ENCODE data around the gene CDK5RAP3. TPM values are rescaled to one million over a fixed set of nuclear protein-coding genes. Genes with fewer than 3 reads are reported as not detected.

CDK5RAP3 gene
- total and polyA plus RNA-seq, 2 of the 13 experiments (the other 11 are each of a cell fraction or from before 2014, with no cell fraction given), result 128 to 154 TPM

- TF ChIP-seq ZNF646 (CRISPR knock-in tag; IDR thresholded peaks at IDR 0.05), result no peak
- peak; percentile 93 for TF ChIP-seq AHR (CRISPR knock-in tag; IDR thresholded peaks at IDR 0.05)
- no peak for TF ChIP-seq ZNF672 (CRISPR knock-in tag; IDR thresholded peaks at IDR 0.05)
- peak; percentile 75 for TF ChIP-seq RBM22 (optimal IDR thresholded peaks at IDR 0.05; ENCODE audit: low read length)
- peak; percentile 75 for TF ChIP-seq E2F1 (CRISPR knock-in tag; IDR thresholded peaks at IDR 0.05)
- TF ChIP-seq STAT6 (CRISPR knock-in tag; IDR thresholded peaks at IDR 0.05; ENCODE audit: borderline replicate concordance), result peak; percentile 94; the same call in 1 of the 2 replicates
- peak; percentile 68 for TF ChIP-seq THAP8 (CRISPR knock-in tag; IDR thresholded peaks at IDR 0.05; ENCODE audit: borderline replicate concordance)
- 0 out of 2 replicates have a peak, but pooled peaks have one; percentile 29 for TF ChIP-seq ZNF570 (CRISPR knock-in tag; IDR thresholded peaks at IDR 0.05; ENCODE audit: borderline replicate concordance)
- no peak for TF ChIP-seq NFE2L1 (CRISPR knock-in tag; IDR thresholded peaks at IDR 0.05; ENCODE audit: borderline replicate concordance)
- TF ChIP-seq ZNF136 (CRISPR knock-in tag; IDR thresholded peaks at IDR 0.05; ENCODE audit: low read depth), result no peak; the same call in 1 of the 2 replicates
- peak; percentile 98 for TF ChIP-seq RBFOX2 (IDR thresholded peaks at IDR 0.05; ENCODE audit: low read depth, low read length)
- peak; percentile 91 for TF ChIP-seq TARDBP (CRISPR knock-in tag; IDR thresholded peaks at IDR 0.05)
- no peak for TF ChIP-seq SCMH1 (CRISPR knock-in tag; IDR thresholded peaks at IDR 0.05; ENCODE audit: borderline replicate concordance)
Observed at GRCh38 chr17:47941246-47942095, 29.4 kb upstream of the CDK5RAP3 start, which contains the start of gene PNPO (continued).
